Mesenchymal stem cell (in vitro differentiated cells and primary cell): ENCODE measurements around the gene TMEM269.

ENCODE experiments used
- DNase-seq: peaks from one replicate; pipeline ENCODE4 v3.0.0-alpha.2; 2013
- H2AFZ ChIP-seq: one replicate; pipeline ENCODE4 v1.6.1; 2013; ENCODE audit warnings: low read depth, mild to moderate bottlenecking, control low read depth, inconsistent platforms, low read length, moderate library complexity
- H2AK5ac ChIP-seq: 2 replicates; pipeline ENCODE4 v1.6.1; 2013; ENCODE audit warnings: low read length, moderate library complexity, mild to moderate bottlenecking, inconsistent platforms; ENCODE audit not compliant: severe bottlenecking
- H2BK120ac ChIP-seq: one replicate; pipeline ENCODE4 v1.6.1; 2013; ENCODE audit warnings: low read depth, mild to moderate bottlenecking, inconsistent platforms, low read length, moderate library complexity
- H2BK12ac ChIP-seq, 2 experiments: one replicate each; pipeline ENCODE4 v1.6.1; 2013; ENCODE audit warnings: inconsistent platforms in 2 of 2, low read length in 2 of 2, mild to moderate bottlenecking in 2 of 2, moderate library complexity in 2 of 2, control low read depth in 1 of 2
- H2BK15ac ChIP-seq: one replicate; pipeline ENCODE4 v1.6.1; 2013; ENCODE audit warnings: mild to moderate bottlenecking, low read depth, inconsistent platforms; ENCODE audit not compliant: poor library complexity, severe bottlenecking
- H2BK5ac ChIP-seq: 2 replicates; pipeline ENCODE4 v1.6.1; 2013; ENCODE audit warnings: low read depth, mild to moderate bottlenecking, low read length, control low read depth, inconsistent platforms; ENCODE audit not compliant: poor library complexity, severe bottlenecking
- H3K14ac ChIP-seq, 2 experiments: one replicate each; pipeline ENCODE4 v1.6.1; 2013; ENCODE audit warnings: inconsistent platforms in 2 of 2, low read length in 2 of 2, control low read depth in 1 of 2, mild to moderate bottlenecking in 1 of 2, moderate library complexity in 1 of 2
- H3K18ac ChIP-seq, 2 experiments: one replicate each; pipeline ENCODE4 v1.6.1; 2013; ENCODE audit warnings: inconsistent platforms in 2 of 2, low read length in 2 of 2, control low read depth in 1 of 2, low read depth in 1 of 2, mild to moderate bottlenecking in 1 of 2
- H3K23ac ChIP-seq, 2 experiments: one replicate each; pipeline ENCODE4 v1.6.1; 2013; ENCODE audit warnings: inconsistent platforms in 2 of 2, low read length in 2 of 2, mild to moderate bottlenecking in 2 of 2, moderate library complexity in 2 of 2, control low read depth in 1 of 2
- H3K27ac ChIP-seq: 2 replicates; pipeline ENCODE4 v1.5.1; 2013; ENCODE audit warnings: mild to moderate bottlenecking, moderate library complexity, low read length, control low read depth, inconsistent platforms; ENCODE audit not compliant: poor library complexity, severe bottlenecking
- H3K27me3 ChIP-seq, 2 experiments: 2 replicates each; pipeline versions ENCODE4 v1.6.1 to v1.7.0; 2013; ENCODE audit warnings: low read length in 2 of 2, mild to moderate bottlenecking in 2 of 2, moderate library complexity in 2 of 2, control low read depth in 1 of 2, inconsistent platforms in 1 of 2; ENCODE audit not compliant: control insufficient read depth in 1 of 2, insufficient read depth in 1 of 2
- H3K36me3 ChIP-seq, 2 experiments: 2 replicates each; pipeline versions ENCODE4 v1.6.1 to v1.7.0; 2013; ENCODE audit warnings: low read length in 2 of 2, control low read depth in 1 of 2, inconsistent platforms in 1 of 2, low read depth in 1 of 2, mild to moderate bottlenecking in 1 of 2; ENCODE audit not compliant: insufficient read depth in 2 of 2, control insufficient read depth in 1 of 2
- H3K4ac ChIP-seq, 2 experiments: one replicate each; pipeline ENCODE4 v1.6.1; 2013; ENCODE audit warnings: inconsistent platforms in 2 of 2, low read length in 2 of 2, mild to moderate bottlenecking in 2 of 2, moderate library complexity in 2 of 2, control low read depth in 1 of 2, low read depth in 1 of 2
- H3K4me1 ChIP-seq: 2 replicates; pipeline ENCODE4 v1.6.1; 2013; ENCODE audit warnings: low read depth, low read length, control low read depth; ENCODE audit not compliant: control insufficient read depth, insufficient read depth
- H3K4me2 ChIP-seq: 2 replicates; pipeline ENCODE4 v1.6.1; 2013; ENCODE audit warnings: low read length, mild to moderate bottlenecking, inconsistent platforms; ENCODE audit not compliant: poor library complexity, severe bottlenecking
- H3K4me3 ChIP-seq, 2 experiments: 2 replicates each; pipeline versions ENCODE4 v1.5.1 to v1.7.0; 2013; ENCODE audit warnings: low read length in 2 of 2, mild to moderate bottlenecking in 2 of 2, control low read depth in 1 of 2, low read depth in 1 of 2; ENCODE audit not compliant: insufficient read depth in 1 of 2
- H3K79me1 ChIP-seq: replicated peaks from 2 replicates; pipeline ENCODE4 v1.6.1; 2013; ENCODE audit warnings: mild to moderate bottlenecking, control low read depth, low read length, inconsistent platforms; ENCODE audit not compliant: poor library complexity, severe bottlenecking
- H3K9ac ChIP-seq: 2 replicates; pipeline ENCODE4 v1.7.0; 2013; ENCODE audit warnings: mild to moderate bottlenecking, low read length, moderate library complexity
- H3K9me3 ChIP-seq: 2 replicates; pipeline ENCODE4 v1.7.0; 2013; ENCODE audit warnings: mild to moderate bottlenecking, low read length; ENCODE audit not compliant: control insufficient read depth
- H4K8ac ChIP-seq: one replicate; pipeline ENCODE4 v1.6.1; 2013; ENCODE audit warnings: inconsistent platforms, mild to moderate bottlenecking, low read length, moderate library complexity
- H4K91ac ChIP-seq: one replicate; pipeline ENCODE4 v1.6.1; 2013; ENCODE audit warnings: mild to moderate bottlenecking, low read length, inconsistent platforms
- WGBS: methylation state at CpG from one replicate; pipeline ENCODE4 v1.1.7; 2013; ENCODE audit warnings: mixed read lengths; 5-methylcytosine and 5-hydroxymethylcytosine counted together

TMEM269 gene

DNA sequence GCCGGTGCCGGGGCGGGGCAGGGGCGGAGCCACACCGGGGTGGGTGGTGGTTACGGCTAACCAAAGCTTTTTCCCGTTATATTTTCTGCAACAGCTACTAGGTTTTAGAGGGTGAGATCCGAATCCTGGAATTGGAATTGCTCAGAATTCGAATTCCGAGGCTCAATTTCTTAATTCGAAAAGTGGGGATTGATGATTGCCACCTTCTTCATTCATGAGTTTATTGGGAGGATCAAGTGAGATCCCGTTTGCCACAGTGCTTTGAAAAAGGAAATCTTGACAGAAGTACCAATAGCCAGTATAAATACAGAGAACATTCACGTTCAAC lies 32.6 kb downstream of the TMEM269 start:
- no peak overlapping the region for H2AFZ ChIP-seq
- H2BK120ac ChIP-seq, result no peak overlapping the region
- no peak overlapping the region for H2BK5ac ChIP-seq
- H3K9me3 ChIP-seq, result no peaks in the 10 kb centered on the region
- H3K36me3 ChIP-seq, result peaks cover 4 to 9% of the 10 kb centered on the region in 2 experiments
- H3K4ac ChIP-seq, result no peak overlapping the region
- H3K4me3 ChIP-seq, result peak overlapping the region in 1 of 2 experiments; percentile 76
- H3K14ac ChIP-seq, result no peak overlapping the region
- H3K18ac ChIP-seq, result no peak overlapping the region
- H2BK15ac ChIP-seq, result no peak overlapping the region
- H3K9ac ChIP-seq, result peak overlapping the region; percentile 80
- no peaks in the 10 kb centered on the region for H3K27me3 ChIP-seq
- H3K79me1 ChIP-seq, result peaks cover 17% of the 10 kb centered on the region
- no peak for DNase-seq
- H4K91ac ChIP-seq, result no peak overlapping the region
- peak overlapping the region; percentile 61 for H3K4me2 ChIP-seq
- H3K4me1 ChIP-seq, result peaks cover 6% of the 10 kb centered on the region
- no peak overlapping the region for H3K27ac ChIP-seq
- H4K8ac ChIP-seq, result no peak overlapping the region
- no peak overlapping the region for H2AK5ac ChIP-seq
- no peak overlapping the region for H3K23ac ChIP-seq
- WGBS, result under 1% methylated on average over 11 of the region's 13 CpGs
- no peak overlapping the region for H2BK12ac ChIP-seq

DNA sequence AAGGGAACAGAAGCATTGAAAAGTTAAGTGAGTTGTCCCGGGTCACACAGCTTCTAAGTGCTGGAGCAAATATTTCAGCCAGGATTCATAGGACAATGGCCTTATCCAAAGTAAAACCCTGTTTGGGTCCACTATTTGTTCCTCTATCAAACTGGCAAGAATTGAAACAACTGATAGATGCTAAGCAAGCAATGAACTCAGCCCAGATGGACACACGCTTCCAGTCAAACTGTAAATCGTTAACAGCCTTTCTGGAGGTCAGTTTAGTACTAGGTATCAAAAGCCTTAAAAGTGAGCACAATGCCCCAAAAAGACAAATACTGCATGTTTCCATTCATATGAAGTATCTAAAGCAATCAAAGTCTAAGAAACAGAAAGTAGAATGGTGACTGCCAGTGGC lies 33.2 kb downstream of the TMEM269 start:
- H2BK120ac ChIP-seq, result no peak overlapping the region
- H3K27me3 ChIP-seq, result no peaks in the 10 kb centered on the region
- no peak overlapping the region for H4K8ac ChIP-seq
- peak overlapping the region in 1 of 2 experiments; percentile 76 for H3K4me3 ChIP-seq
- H2BK12ac ChIP-seq, result no peak overlapping the region
- no peak overlapping the region for H3K14ac ChIP-seq
- H3K9me3 ChIP-seq, result no peaks in the 10 kb centered on the region
- H3K79me1 ChIP-seq, result peaks cover 17% of the 10 kb centered on the region
- no peak overlapping the region for H2BK15ac ChIP-seq
- H3K9ac ChIP-seq, result peak overlapping the region; percentile 80
- peaks cover 4 to 8% of the 10 kb centered on the region in 2 experiments for H3K36me3 ChIP-seq
- no peak overlapping the region for H2AFZ ChIP-seq
- no peak overlapping the region for H2BK5ac ChIP-seq
- no peak overlapping the region for H3K4me2 ChIP-seq
- whole genome bisulfite sequencing, result 98% methylated on average over 3 of the region's 3 CpGs
- H3K18ac ChIP-seq, result no peak overlapping the region
- H2AK5ac ChIP-seq, result no peak overlapping the region
- no peak for DNase-seq
- no peak overlapping the region for H3K27ac ChIP-seq
- no peak overlapping the region for H3K23ac ChIP-seq
- no peak overlapping the region for H4K91ac ChIP-seq
- peaks cover 6% of the 10 kb centered on the region for H3K4me1 ChIP-seq
- no peak overlapping the region for H3K4ac ChIP-seq

DNA sequence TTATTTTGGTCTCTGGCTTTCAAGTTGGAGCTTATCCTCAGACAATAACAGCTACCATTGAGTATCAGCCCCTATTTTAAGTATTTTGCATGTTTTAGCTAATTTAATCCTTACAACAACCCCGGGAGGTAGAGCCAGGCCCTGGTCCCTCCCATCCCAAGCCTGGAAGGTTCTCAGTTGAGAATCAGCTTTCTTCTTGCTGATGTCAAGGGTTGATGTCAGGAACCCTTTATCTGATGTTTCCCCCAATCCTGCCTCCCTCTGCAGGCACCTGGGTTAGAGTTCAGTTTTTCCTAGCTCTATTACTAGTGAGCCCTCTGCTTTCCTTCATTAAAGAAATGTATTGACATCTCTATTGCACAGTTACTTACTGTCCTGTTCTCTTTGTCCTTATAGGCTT lies 36.0 kb downstream of the TMEM269 start:
- Histone ChIP-seq H2BK15ac (no peak overlapping the region), H2AK5ac (no peak overlapping the region), H4K8ac (no peak overlapping the region), H3K27ac (no peak overlapping the region), H3K9me3 (no peaks in the 10 kb centered on the region), H3K27me3 (no peaks in the 10 kb centered on the region), H2BK120ac (no peak overlapping the region), H4K91ac (no peak overlapping the region), H2BK12ac (no peak overlapping the region), H3K4me3 (no peak overlapping the region), H2BK5ac (no peak overlapping the region), H3K4me1 (peaks cover 6% of the 10 kb centered on the region), H3K14ac (no peak overlapping the region), H3K4me2 (no peak overlapping the region), H3K23ac (no peak overlapping the region), H3K4ac (no peak overlapping the region), H3K9ac (peak overlapping the region; percentile 1), H3K18ac (no peak overlapping the region), H3K36me3 (peaks cover 3% of the 10 kb centered on the region in 2 experiments), H3K79me1 (peaks cover 22% of the 10 kb centered on the region), H2AFZ (no peak overlapping the region)
- no peak for DNase-seq
- 81% methylated on average over 1 of the region's 1 CpG for WGBS

DNA sequence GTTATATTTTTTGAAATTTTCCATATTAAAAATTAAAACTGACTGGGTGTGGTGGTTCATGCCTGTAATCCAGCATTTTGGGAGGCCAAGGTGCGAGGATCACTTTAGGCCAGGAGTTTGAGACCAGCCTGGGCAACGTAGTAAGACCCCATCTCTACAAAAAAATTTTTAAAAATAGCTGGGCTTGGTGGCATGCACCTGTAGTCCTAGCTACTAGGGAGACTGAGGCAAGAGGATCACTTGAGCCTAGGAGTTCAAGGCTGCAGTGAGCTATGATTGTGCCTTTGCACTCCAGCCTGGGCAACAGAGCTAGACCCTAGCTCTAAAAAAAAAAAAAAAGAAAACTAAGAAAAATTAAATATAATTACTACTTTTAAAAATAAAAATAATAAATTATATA lies 36.9 kb downstream of the TMEM269 start:
- no peak overlapping the region for H3K18ac ChIP-seq
- H3K36me3 ChIP-seq, result peaks cover 3% of the 10 kb centered on the region in 2 experiments
- DNase-seq, result no peak

More for the DNA sequence above, 36.9 kb downstream of the TMEM269 start:
- no peak overlapping the region for H2AFZ ChIP-seq
- no peaks in the 10 kb centered on the region for H3K9me3 ChIP-seq
- peaks cover 1% of the 10 kb centered on the region for H3K4me1 ChIP-seq
- H3K23ac ChIP-seq, result no peak overlapping the region
- H3K27me3 ChIP-seq, result no peaks in the 10 kb centered on the region
- no peak overlapping the region for H4K91ac ChIP-seq
- H2BK5ac ChIP-seq, result no peak overlapping the region
- H2BK120ac ChIP-seq, result no peak overlapping the region
- H2BK15ac ChIP-seq, result no peak overlapping the region
- peaks cover 21% of the 10 kb centered on the region for H3K79me1 ChIP-seq
- no peak overlapping the region for H3K4ac ChIP-seq
- H2BK12ac ChIP-seq, result no peak overlapping the region
- WGBS, result no CpG with 5 or more reads among the region's 2 CpGs
- no peak overlapping the region for H4K8ac ChIP-seq
- H2AK5ac ChIP-seq, result no peak overlapping the region
- no peak overlapping the region for H3K14ac ChIP-seq
- H3K4me3 ChIP-seq, result no peak overlapping the region
- H3K27ac ChIP-seq, result no peak overlapping the region
- no peak overlapping the region for H3K9ac ChIP-seq
- H3K4me2 ChIP-seq, result no peak overlapping the region
